K562 (cell line): Measurements from ENCODE around the gene CDC42EP2. TPM values are rescaled to one million over a fixed set of nuclear protein-coding genes. Genes with fewer than 3 reads are reported as not detected.

ENCODE experiments used
- AFF1 ChIP-seq, 2 experiments: fragments of 450-650 bp; IDR thresholded peaks; 2 replicates each; pipeline ENCODE4 v1.6.1; 2018; ENCODE audit warnings: mild to moderate bottlenecking in 2 of 2, low read depth in 1 of 2; ENCODE audit not compliant: partially characterized antibody in 2 of 2
- EGR1 ChIP-seq: fragments of 450-650 bp; conservative IDR thresholded peaks from 2 replicates; pipeline ENCODE4 v1.6.1; 2017; ENCODE audit warnings: mild to moderate bottlenecking
- EP400 ChIP-seq: fragments of 450-650 bp; IDR thresholded peaks from 2 replicates; pipeline ENCODE4 v1.6.1; 2017; ENCODE audit warnings: antibody characterized with exemption, mild to moderate bottlenecking, moderate library complexity
- MEF2D ChIP-seq: conservative IDR thresholded peaks from 2 replicates; pipeline ENCODE4 v1.6.1; 2016; ENCODE audit warnings: low read depth, missing genetic modification characterization, missing compliant biosample characterization
- MEIS2 ChIP-seq: fragments of 450-650 bp; IDR thresholded peaks from 2 replicates; pipeline ENCODE4 v1.6.1; 2014; ENCODE audit warnings: mild to moderate bottlenecking; ENCODE audit not compliant: partially characterized antibody
- MITF ChIP-seq: IDR thresholded peaks from 2 replicates; pipeline ENCODE4 v1.6.1; 2014; ENCODE audit warnings: antibody characterized with exemption
- RB1 ChIP-seq: fragments of 450-650 bp; IDR thresholded peaks from 2 replicates; pipeline ENCODE4 v1.6.1; 2017; ENCODE audit warnings: low read depth, mild to moderate bottlenecking
- SMAD4 ChIP-seq: fragments of 250-450 bp; sonication (Bioruptor Pico); conservative IDR thresholded peaks from 2 replicates; pipeline ENCODE4 v1.8.0; 2021; ENCODE audit warnings: inconsistent platforms, mild to moderate bottlenecking, moderate library complexity
- TOE1 ChIP-seq, 2 experiments: fragments of 450-650 bp in 1 of 2; sonication (generic) in 1 of 2; formaldehyde crosslinking in 1 of 2; IDR thresholded peaks; 2 replicates each; pipeline versions ENCODE4 v1.7.1 to v1.8.0; 2016 to 2022; ENCODE audit warnings: borderline replicate concordance in 2 of 2, mild to moderate bottlenecking in 2 of 2, antibody characterized with exemption in 1 of 2, inconsistent platforms in 1 of 2, low read depth in 1 of 2, missing genetic modification reagents in 1 of 2, moderate library complexity in 1 of 2
- TSHZ1 ChIP-seq: fragments of 250-450 bp; sonication (Bioruptor Pico); IDR thresholded peaks from 2 replicates; pipeline ENCODE4 v1.4.0; 2020; ENCODE audit warnings: mild to moderate bottlenecking, moderate library complexity
- XRCC3 ChIP-seq: fragments of 450-650 bp; IDR thresholded peaks from 2 replicates; pipeline ENCODE4 v1.6.1; 2017; ENCODE audit warnings: mild to moderate bottlenecking, moderate library complexity
- ZBTB8A ChIP-seq: fragments of 450-650 bp; IDR thresholded peaks from 2 replicates; pipeline ENCODE4 v1.6.1; 2018; ENCODE audit warnings: mild to moderate bottlenecking, moderate library complexity; ENCODE audit not compliant: partially characterized antibody
- ZBTB9 ChIP-seq: fragments of 450-650 bp; formaldehyde crosslinking; IDR thresholded peaks from 2 replicates; pipeline ENCODE4 v1.4.0; 2020; ENCODE audit warnings: mild to moderate bottlenecking, moderate library complexity
- ZNF551 ChIP-seq: fragments of 250-450 bp; sonication (Bioruptor Pico); IDR thresholded peaks from 2 replicates; pipeline ENCODE4 v1.5.0; 2021; ENCODE audit warnings: mild to moderate bottlenecking, moderate library complexity
- ZZZ3 ChIP-seq: fragments of 450-650 bp; IDR thresholded peaks from 2 replicates; pipeline ENCODE4 v1.6.1; 2016; ENCODE audit warnings: antibody characterized with exemption, mild to moderate bottlenecking, moderate library complexity
- polyA plus RNA-seq, 8 experiments: library from polyadenylated mRNA; depleted of rRNA in 4 of 8; stranded (reverse) in 5 of 8; unstranded in 3 of 8; fragments of >200 nt; fragmentation: Nextera tagmentation in 2 of 8; fragmentation: Illumina TruSeq in 1 of 8; extraction: Ambion mirVana in 2 of 8; extraction: Trizol in 1 of 8; gene quantifications; 2 replicates each; pipeline versions ENCODE4 v1.2.1 to v1.2.3, GENCODE V29; 2011 to 2014; ENCODE audit warnings: inconsistent platforms in 1 of 8, missing spikeins in 1 of 8
- total RNA-seq, 7 experiments: library from RNA; depleted of rRNA in 6 of 7; stranded (reverse); fragments of >200 nt in 6 of 7; fragmentation: Illumina TruSeq in 2 of 7; extraction: Trizol in 2 of 7; gene quantifications; 2 replicates each; pipeline versions ENCODE4 v1.2.1 to v1.2.3, GENCODE V29; 2011 to 2021; ENCODE audit warnings: low replicate concordance in 1 of 7

CDC42EP2 gene
- total and polyA plus RNA-seq, 9 of the 15 experiments (the other 6 are each of a cell fraction or from before 2014, with no cell fraction given) = 0.27 to 3.5 (median 0.83) TPM; not detected in 1

GRCh38 chr11:65274735-65275682 lies 39.7 kb upstream of the CDC42EP2 start (continued):
- TF ChIP-seq AFF1 (IDR thresholded peaks at IDR 0.05; ENCODE audit: low read depth in 1 of 2, partially characterized antibody in 2 of 2) (no peak), EGR1 (no peak), SMAD4 (CRISPR knock-in tag) (peak; percentile 45), TSHZ1 (CRISPR knock-in tag) (no peak), MITF (no peak), MEIS2 (peak; percentile 12), RB1 (no peak), ZZZ3 (no peak), ZBTB8A (no peak), MEF2D (tag) (no peak), ZBTB9 (CRISPR knock-in tag) (no peak), XRCC3 (no peak), ZNF551 (CRISPR knock-in tag) (no peak), EP400 (peak; percentile 46; the same call in 1 of the 2 replicates), TOE1 (IDR thresholded peaks at IDR 0.05; ENCODE audit: borderline replicate concordance) (no peak), TOE1 (CRISPR knock-in tag; IDR thresholded peaks at IDR 0.05; ENCODE audit: borderline replicate concordance, low read depth) (no peak)
